MM.1S (cell line): ENCODE measurements around the gene CX3CL1.

Source experiments
- CTCF ChIP-seq: fragments of 300-600 bp; sonication (generic); IDR thresholded peaks from 2 replicates; pipeline ENCODE4 v1.5.1; 2016; ENCODE audit warnings: antibody characterized with exemption, low read length, mixed read lengths
- EZH2 ChIP-seq: fragments of 300-600 bp; sonication (generic); optimal IDR thresholded peaks from 2 replicates; pipeline ENCODE3; 2017; ENCODE audit warnings: low read depth, mild to moderate bottlenecking, antibody characterized with exemption, low read length, mixed read lengths

DNA sequence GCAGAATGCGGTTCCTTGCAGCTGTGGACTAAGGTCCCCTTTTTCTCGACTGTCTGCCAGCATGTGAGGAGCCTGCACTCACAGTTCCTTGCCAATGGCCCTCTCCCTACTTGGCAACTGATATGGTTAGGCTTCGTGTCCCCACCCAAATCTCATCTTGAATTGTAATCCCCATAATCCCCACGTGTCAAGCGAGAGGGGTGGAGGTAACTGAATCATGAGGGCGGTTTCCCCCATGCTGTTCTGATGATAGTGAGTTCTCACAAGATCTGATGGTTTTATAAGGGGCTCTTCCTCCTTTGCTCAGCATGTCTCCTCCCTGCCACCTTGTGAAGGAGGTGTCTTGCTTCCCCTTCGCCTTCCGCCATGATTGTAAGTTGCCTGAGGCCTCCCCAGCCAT, 55.0 kb downstream of the CX3CL1 start:
- no peak for TF ChIP-seq EZH2
- no peak for TF ChIP-seq CTCF
